Measurements from ENCODE around the gene B3GLCT.

B3GLCT gene

DNA sequence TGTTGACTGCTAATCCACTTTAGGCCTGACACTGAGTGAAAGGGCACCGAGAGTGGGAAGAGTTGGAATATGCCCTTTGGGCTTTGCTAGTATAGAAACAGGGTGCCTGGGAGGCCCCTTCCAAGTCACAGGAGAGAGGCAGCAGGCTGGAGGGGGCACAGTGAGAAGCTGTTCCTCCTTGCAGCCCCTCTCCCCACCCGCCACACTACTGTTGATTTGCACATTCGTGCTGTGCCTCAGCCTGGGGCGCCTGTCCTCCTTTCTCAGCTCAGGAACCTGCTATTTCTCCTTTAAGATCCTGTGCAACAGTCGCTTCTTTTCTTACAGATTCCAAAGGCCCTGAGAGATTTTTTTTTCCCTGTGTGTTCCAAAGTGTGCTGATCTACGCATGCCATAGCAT is 2.8 kb upstream of the B3GLCT start:
- TF ChIP-seq, protein P1, sequence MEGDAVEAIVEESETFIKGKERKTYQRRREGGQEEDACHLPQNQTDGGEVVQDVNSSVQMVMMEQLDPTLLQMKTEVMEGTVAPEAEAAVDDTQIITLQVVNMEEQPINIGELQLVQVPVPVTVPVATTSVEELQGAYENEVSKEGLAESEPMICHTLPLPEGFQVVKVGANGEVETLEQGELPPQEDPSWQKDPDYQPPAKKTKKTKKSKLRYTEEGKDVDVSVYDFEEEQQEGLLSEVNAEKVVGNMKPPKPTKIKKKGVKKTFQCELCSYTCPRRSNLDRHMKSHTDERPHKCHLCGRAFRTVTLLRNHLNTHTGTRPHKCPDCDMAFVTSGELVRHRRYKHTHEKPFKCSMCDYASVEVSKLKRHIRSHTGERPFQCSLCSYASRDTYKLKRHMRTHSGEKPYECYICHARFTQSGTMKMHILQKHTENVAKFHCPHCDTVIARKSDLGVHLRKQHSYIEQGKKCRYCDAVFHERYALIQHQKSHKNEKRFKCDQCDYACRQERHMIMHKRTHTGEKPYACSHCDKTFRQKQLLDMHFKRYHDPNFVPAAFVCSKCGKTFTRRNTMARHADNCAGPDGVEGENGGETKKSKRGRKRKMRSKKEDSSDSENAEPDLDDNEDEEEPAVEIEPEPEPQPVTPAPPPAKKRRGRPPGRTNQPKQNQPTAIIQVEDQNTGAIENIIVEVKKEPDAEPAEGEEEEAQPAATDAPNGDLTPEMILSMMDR (IDR thresholded peaks at IDR 0.05; ENCODE audit: borderline replicate concordance, control extremely low read depth, extremely low read depth, insufficient read depth, missing control alignments) = no peak
- DNase-seq (ENCODE audit: low spot score) = no peak
- in situ Hi-C loops (cut with MboI; ENCODE audit: low sequenced_read_pairs, unreplicated experiment) = no loop called here

DNA sequence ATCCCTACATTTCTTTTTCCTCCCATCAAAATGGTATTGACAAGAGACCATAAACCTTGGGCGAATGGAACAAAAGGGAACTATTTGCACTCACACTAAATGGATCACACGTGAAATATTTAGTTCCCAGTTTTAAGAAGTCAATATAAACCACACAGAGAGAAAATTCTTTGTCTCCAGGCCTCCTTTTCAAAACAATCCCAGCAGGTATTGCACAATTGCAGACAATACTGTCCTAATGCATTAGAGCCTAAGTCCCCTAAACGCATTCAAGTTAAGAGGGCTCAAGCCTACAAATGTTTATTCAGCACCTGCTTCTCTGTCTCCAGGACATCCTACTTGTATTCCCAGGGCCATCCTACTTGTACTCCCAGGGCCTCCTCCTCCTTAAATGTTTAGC is 1.3 kb upstream of the B3GLCT start:
- TF ChIP-seq, protein P1 (IDR thresholded peaks at IDR 0.05; ENCODE audit: borderline replicate concordance, control extremely low read depth, extremely low read depth, insufficient read depth, missing control alignments) = no peak
- DNase-seq (ENCODE audit: low spot score) = no peak
- in situ Hi-C loops (cut with MboI; ENCODE audit: low sequenced_read_pairs, unreplicated experiment) = no loop called here

DNA sequence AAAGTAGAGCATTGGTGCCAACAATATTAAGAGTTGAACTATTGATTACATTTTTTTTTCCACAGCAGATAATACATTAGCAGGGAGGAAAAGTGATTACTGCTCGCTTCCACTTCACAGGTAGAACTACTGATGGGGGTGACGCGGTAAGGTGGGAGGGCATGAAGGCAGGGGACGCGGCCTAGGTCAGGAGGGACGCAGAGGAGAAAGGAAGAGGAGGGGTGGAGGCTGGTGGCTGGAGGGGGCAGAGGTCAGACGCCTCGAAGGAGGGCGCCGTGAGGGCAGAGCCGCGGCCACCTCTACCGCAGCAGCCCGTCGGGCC is 287 bp upstream of the B3GLCT start:
- DNase-seq (ENCODE audit: low spot score) = no peak
- in situ Hi-C loops (cut with MboI; ENCODE audit: low sequenced_read_pairs, unreplicated experiment) = no loop called here
- TF ChIP-seq, protein P1 (IDR thresholded peaks at IDR 0.05; ENCODE audit: borderline replicate concordance, control extremely low read depth, extremely low read depth, insufficient read depth, missing control alignments) = no peak

DNA sequence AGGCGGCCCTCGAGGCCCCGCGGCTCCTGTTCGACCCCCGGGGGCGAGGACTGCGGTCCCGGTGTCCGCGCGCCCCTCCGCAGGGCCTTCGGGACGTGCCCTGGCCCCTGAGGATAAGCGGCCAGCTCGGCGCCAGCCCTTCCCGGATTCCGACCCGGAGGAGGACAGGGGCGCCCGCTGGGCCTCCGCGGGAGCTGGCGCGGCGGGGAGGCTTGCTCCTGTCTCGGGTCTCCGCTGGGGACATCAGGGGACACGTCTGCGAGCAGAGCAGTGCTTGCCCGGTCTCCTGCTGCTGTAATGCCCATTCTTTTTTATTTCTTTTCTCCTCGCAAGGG is 829 bp downstream of the B3GLCT start:
- TF ChIP-seq, protein P1 (IDR thresholded peaks at IDR 0.05; ENCODE audit: borderline replicate concordance, control extremely low read depth, extremely low read depth, insufficient read depth, missing control alignments) = no peak
- DNase-seq (ENCODE audit: low spot score) = no peak
- in situ Hi-C loops (cut with MboI; ENCODE audit: low sequenced_read_pairs, unreplicated experiment) = no loop called here

DNA sequence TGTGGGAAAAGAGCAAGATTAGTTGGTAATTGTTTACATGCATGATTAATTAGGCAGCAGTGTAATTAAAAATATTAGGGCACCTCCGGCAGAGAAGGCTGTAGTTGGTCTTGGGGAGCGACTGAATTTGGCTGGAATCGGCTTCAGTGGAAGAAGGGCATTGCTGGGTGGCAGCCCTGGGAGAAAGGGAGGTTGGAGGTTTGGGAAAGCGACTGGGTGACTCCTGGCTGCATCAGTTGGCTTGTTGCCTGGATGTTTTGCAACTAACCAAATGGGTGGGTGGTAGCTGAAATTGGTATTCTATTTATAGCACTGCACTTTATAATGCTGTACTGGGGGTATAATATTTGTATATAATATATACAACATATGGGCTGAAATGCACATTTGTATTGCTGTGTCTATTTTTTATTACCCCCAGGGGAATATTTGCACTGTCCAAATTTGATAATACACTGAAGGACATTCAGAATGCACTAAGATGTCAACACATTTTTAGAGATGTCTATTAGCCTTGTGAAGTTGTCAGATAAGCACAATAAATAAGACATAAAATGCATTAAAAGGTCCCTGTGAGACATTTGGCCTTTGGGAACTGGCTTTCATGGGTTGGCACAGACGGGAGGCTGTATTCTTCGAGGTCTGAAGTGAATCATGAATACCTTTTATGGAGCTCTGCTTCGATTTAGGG is 1.7 kb downstream of the B3GLCT start:
- no peak for DNase-seq (ENCODE audit: low spot score)
- TF ChIP-seq, protein P1 (IDR thresholded peaks at IDR 0.05; ENCODE audit: borderline replicate concordance, control extremely low read depth, extremely low read depth, insufficient read depth, missing control alignments) = no peak
- in situ Hi-C loops (cut with MboI; ENCODE audit: low sequenced_read_pairs, unreplicated experiment) = no loop called here

DNA sequence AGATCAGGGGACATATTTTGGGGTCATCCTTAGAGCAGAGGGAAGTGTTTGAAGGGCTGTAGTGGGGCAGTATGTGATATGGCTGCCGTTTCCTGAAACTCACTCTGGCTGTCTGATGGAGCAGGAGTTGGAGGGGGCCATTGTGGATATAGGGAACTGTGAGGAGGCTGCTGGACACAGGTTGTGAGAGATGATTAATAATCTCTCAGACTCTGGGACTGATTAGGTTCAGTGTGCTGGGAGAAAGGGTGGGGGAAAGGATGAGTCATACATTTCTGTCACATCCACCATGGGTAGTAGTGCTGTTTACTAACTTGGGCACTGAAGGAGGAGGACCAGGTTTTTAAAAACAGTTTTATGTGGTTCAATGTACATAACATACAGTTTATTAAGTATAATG is 4.8 kb downstream of the B3GLCT start:
- TF ChIP-seq, protein P1 (IDR thresholded peaks at IDR 0.05; ENCODE audit: borderline replicate concordance, control extremely low read depth, extremely low read depth, insufficient read depth, missing control alignments) = no peak
- no peak for DNase-seq (ENCODE audit: low spot score)
- in situ Hi-C loops (cut with MboI; ENCODE audit: low sequenced_read_pairs, unreplicated experiment) = no loop called here

Measured in GM13976 (cell line).